Kasumi-1 (cell line): ENCODE measurements around the gene RBFOX2.

ENCODE experiments used
- DNase-seq, 2 experiments: peaks; one replicate each; lab custom pipeline; 2025; lab: John Stamatoyannopoulos, UW

The RBFOX2 gene

DNA sequence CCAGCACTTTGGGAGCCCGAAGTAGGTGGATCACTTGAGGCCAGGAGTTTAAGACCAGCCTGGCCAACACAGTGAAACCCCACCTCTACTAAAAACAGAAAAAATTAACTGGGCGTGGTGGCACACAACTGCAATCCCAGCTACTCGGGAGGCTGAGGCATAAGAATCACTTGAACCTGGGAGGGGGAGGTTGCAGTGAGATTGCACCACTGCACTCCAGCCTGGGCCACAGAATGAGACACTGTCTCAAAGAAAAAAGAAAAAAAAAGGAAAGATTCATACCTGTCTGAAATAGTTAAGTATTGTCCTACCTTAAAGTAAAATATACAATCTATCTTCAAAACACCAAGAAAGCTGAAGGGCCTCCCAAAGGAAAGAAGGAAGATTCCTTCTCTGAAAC is 20.1 kb downstream of the RBFOX2 start:
- DNase-seq: no peak

DNA sequence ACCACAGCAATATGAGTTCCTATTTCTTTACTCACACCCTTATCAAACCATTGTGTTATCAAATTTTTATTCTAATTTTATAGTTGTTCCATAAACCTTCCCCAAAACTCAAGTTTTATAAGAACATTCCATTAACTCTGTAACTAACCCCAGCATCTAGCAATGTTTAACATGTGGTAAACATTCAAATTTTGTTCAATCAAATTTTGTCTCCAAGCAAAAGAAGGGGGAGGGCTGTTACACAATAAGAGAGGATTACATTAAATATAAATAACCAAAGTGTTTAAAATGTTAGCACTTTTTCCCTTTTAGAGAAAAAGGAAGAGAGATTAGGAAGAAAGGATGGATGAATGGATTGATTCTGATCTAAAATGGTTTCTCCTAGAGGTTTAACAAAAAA is 20.5 kb downstream of the RBFOX2 start:
- DNase-seq: no peak

DNA sequence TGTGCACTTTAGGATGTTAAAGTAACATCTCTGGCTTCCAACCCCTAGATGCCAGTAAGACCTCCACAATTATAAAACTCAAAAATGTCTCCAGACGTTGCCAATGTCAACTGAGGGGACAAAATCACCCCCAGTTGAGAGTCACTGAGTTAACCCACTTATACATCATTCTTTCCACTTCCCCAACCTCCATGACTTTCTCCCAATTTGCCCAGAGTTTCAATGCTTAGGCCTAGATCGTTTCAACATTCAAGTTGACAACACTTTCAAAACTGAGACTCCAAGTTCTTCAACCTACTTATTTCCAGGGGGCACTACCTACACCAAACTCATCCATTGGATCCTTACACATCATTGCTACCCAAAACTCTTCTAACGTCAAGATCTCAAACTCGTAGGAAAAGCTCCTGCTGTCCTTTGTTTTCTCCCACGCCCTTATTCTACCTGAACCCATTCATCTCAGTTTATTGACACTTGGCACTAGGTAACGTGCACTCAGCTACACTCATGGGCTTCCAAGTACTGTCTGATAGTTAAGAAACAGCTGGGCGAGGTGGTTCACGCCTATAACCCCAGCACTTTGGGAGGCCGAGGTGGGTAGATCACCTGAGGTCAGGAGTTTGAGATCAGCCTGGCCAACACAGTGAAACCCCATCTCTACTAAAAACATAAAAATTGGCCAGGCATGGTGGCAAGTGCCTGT is 24.5 kb downstream of the RBFOX2 start:
- DNase-seq: no peak

DNA sequence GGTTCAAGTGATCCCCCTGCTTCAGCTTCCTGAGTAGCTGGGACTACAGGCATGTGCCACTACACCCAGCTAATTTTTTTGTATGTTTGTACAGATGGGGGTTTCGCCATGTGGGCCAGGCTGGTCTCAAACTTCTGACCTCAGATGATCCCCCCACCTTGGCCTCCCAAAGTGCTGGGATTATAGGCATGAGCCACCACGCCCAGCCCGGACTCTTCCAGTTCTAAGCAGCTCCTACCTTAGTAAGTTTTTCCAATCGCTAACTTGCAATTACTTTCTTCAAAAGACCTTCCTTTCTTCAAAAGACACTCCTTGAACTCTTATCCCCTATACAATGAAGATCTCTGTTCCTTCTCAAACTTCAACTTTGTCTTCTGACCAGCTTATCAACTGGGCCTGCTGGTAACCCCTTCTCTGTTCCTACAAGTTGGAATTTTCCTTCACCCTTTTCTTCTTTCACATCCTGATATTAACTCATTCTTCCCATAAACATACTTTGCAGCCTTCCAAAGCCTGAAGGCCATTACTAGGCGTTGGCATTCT is 25.8 kb downstream of the RBFOX2 start:
- DNase-seq: no peak

DNA sequence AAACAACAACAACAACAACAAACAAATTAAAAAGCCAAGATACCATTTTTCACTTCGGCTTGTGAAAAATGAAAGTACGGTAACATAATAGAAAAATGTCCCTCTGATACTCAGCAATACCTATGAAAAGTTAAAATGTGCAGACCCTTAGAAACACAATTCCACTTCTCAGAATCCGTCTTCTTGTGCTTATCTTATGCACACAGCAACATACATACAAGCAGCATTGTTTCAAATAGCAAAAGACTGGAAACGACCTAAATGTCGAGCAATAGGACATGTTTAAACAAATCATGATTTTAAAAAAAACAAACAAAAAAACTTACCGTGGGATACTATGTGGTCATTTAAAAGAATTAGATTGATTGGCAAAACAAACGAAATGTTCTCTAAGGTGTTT is 26.5 kb downstream of the RBFOX2 start:
- no peak for DNase-seq

DNA sequence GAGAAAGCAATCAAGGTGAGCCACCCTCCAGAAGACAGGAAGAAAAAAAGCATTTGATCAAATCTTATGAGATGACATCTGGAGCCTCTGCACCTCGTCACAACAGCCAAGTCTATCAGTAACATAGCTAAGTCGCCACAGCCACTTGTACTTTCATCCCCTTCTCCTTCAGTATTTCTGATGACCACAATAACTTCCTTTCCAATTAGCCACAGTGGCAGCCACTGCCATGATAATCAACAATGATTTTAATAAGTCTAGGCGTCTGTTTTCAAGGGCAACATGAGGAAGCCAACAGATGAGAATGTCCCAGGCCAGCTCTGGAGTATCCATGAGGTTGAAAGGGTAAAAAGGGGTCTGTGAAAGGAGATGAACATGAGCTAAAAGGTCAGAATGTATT is 29.9 kb downstream of the RBFOX2 start:
- DNase-seq: no peak

DNA sequence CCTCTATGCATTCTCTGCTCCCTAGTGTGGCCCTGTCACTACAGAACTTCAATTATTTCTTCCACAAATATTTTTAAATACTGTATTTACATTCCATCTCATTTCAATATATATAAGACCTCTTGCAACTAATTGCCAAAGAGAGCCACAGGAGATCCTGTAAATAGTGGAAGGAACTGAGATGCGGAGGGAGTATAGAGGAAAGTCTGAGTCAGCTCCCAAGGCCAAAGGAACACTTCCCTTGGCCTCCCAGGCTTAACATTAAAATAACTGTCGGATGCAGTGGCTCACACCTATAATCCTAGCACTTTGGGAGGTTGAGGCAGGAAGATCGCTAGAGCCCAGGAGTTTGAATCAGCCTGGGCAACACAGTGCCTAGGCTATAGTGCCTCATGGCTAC is 31.2 kb downstream of the RBFOX2 start:
- DNase-seq: no peak

DNA sequence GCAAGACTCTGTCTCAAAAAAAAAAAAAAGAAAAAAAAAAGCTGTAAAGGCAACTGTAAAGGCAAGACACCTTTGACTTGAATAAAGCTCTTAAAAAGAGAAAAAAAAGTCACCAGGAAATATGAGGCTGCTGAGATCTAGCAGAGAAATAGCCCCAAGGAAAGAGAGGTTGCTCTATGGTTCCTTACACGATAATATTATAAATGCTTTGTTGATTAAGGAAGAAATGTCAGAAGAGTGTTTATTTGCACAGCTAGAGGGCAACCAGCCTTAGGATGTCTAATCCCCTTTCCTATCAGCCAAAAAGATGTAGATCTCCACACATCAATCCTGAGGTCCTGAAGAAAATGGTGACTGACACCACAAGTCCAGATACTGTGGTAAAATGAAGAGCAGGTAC is 32.0 kb downstream of the RBFOX2 start:
- DNase-seq: no peak

DNA sequence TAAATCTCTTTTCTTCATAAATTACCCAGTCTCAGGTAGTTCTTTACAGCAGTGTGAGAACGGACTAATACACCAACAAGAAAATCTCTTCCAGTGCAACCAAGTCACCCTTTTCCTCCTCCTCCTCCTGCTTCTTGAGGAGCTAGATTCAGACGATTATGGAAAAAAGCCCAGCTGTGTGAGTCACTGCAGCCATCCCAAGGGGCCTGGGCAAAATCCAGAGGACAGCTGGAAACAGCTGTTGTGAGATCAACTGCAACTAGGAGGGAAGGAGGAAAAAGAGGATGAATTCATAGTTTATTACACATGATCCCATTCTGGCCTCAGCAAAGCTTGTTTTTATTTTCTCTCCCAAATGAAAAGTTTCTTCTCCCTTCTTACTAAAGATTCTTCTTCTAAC is 32.9 kb downstream of the RBFOX2 start:
- no peak for DNase-seq

DNA sequence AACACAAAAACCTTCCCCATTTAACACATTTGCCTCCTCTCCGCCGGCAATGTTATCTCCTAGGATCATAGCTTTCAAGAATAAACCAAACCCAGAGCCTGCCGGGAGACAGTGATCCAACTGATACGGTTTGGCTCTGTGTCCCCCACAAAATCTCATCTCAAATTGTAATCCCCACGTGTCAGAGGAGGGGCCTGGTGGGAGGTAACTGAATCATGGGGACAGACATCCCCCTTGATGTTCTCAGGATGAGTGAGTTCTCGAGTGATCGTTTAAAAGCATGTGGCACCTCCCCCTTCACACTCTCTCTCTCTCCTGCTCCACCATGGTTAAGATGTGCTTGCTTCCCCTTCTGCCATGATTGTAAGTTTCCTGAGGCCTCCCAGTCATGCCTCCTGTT is 33.3 kb downstream of the RBFOX2 start:
- no peak for DNase-seq

DNA sequence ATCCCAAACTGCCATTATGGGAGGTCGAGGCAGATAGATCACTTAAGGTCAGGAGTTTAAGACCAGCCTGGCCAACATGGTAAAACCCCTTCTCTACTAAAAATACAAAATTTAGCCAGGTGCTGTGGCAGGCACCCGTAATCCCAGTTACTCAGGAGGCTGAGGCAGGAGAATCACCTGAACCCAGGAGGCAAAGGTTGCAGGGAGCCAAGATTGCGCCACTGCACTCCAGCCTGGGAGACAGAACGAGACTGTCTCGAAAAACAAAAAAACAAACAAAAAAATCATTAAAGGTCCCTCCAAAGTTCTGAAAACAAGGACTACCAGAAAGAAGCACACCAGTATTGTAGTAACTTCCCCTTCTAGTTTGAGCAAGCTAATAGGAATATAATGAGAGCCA is 34.9 kb downstream of the RBFOX2 start:
- peak; percentile 8 to 12 for DNase-seq

DNA sequence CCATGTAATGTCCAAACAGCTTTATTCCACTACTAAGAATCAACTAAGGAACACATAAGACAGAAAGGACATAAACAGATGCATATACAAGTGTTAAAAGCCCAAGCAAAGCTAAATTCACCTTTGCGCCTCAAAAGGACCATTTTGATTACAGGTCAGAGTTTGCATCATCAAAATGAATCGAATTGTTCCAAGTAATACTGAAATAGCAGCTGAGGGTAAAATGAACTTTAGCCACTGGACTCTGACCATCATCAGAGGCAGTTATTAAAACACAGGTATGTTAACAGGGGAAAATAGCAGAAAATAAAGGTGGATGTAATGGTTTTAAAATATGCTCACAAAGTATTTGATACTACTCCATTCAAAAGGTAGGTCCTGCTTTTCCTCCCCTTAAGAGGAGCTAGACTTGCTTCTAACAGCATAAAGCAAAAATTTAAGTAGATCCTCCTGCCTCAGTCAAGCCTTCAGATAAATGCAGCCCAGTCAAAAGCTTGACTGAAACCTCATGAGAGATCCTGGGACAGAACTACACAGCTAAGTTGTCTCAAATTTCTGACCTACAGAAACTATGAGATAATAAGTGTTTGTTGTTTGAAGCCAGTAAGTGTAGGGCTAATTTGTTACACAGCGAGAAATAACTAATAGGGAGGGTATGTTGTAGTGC is 35.4 kb downstream of the RBFOX2 start:
- no peak for DNase-seq

DNA sequence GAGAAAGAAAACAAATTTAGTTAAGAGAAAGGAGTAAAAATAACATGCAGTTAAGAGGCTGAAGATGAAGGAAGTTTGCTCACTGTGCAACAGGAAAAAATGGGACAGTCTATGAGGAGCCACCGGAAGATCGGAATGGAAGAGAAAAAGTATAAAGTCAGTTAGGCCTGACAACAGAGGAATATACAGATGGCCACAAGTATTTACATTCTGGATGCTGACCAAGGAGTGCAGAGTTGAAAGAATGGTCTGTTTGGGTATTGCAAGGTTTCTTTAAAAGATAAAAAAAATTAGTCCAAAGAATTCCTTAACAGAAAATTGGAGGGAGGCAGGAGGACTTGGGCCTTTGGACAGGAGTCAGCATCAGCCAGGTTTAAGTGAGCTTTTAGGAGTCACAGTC is 37.5 kb downstream of the RBFOX2 start:
- no peak for DNase-seq

DNA sequence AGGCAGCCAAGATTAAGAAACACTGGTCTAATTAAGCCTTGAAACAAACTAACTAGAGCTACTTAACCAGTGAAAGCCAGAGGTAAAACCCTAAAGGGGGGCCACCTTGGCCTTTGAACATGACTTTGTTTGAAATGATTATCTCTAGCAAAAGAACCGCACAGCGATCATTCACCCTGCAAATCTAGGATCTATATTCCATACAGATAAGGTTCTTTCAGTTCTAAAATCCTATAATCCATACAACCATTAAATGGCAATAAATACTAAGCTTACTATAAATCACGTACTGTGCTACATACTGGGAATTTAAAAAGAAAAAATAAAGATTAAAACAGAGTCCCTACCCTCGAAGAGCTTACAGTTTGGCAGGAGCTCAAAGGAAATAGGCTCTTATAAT is 40.6 kb downstream of the RBFOX2 start:
- DNase-seq: no peak

DNA sequence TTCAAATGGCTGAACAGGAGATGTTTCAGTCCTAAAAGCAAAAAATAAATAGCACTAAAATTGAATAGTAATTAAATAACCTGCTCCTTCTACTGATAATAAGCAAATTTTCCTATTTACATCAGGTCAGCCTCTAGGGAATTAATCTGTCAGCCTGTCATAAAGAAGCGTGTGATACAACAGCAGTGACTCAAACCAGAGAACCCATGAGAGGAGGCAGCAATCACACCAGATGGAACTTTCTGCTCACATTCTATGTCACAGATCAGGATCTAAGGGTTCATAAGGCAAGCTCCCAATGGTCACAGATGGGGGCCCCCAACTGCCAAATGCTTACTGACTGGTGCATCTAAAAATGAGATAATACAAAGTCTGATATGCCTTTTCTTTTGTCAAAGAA is 41.1 kb downstream of the RBFOX2 start:
- DNase-seq: no peak

DNA sequence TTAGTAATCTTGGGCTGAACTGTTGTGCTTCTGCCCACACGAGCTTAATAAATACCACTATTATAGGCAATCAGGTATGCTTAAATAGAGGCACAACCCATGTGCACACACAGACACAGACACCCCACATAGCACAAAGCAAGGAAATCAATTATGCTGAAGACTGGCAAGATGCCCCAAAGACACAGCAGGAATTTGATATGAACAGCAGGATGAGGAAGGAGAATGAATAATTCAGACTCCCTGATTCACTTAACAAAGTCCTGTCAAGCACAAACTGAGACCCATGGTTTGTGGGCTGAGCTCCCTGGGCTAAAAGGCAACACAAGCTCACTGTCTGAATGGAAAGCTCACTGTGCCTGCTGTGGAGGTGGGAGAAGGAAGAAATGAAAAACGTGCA is 42.5 kb downstream of the RBFOX2 start:
- no peak for DNase-seq

DNA sequence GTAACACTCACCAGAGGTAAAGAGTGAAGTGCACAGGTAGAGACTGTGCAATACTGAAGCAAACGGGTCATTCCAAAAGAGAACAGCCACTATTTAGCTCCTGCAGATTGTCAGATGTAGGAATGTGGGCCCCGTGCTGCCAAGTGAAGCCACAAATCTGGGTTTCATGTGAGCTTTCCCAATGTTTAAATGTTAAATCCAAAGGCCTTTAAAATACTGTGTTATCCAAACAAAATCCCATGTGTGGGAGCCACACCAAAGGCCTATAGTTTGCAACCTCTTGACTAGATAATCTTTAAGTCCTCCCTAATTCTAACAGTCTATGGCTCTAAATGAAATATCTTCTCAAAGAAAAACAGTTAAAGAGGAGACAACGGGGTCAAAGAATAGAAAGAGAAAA is 43.3 kb downstream of the RBFOX2 start:
- DNase-seq: no peak

DNA sequence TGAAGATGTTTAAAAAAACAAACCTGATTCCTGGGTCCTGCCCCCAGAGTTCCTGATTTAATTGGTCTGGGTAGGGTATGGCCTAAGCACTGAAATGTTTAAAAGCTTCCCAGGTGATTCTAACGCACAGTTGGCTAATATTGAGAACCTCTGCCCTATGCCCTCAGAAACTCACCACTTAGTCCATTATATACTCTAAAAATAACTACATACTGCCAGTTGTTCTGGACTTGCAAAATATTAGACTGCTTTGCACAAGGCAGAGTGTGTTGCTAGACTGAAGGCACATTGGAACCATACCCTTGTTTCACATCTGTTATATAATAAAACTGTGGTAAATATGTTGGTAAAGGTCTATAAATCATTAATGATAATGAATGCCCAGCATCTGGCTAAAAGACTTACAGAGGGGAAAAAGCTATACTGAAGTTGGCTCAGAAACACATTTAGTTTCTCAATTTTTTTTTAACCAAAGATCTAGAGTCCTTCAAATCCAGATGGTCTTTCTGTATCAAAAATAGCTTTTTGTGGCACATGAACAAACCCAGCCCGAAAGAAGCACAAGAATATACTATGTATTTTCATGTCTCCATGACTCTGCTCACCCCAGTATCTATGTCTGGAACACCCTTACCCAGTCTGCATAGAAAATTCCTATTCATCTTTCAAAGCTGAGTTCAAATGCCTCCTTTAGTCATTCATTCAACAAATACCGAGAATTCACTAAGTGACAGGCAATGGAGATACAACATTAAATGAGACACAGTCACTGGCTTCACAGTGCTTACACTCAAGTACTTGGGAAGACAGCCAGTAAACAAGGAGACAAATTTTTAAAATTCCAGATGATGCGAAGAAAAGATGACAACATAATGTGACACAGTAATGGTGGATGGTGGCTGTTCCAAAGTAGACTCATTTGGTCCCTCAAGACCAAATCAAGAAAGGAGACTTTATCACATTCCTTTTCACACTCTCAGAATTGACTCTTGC is 44.1 kb downstream of the RBFOX2 start:
- no peak for DNase-seq

DNA sequence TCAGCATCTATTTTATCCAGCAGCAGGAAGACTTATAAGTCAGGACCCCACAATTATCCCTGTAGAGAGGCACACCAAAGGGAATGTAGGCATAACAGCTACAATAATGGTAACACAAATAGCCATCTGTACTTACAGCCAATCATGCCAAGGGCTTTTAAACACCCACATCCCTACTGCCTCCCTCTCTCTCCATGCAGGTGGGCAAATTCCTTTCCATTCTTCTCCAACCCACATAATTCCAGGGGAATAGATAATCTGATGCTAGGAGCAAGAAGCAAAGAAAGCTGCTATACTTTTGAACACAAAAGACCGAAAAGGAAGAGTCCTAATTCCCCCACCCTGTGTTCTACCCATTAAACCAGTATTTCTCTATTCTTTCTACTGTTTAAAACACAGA is 46.7 kb downstream of the RBFOX2 start:
- DNase-seq: no peak

DNA sequence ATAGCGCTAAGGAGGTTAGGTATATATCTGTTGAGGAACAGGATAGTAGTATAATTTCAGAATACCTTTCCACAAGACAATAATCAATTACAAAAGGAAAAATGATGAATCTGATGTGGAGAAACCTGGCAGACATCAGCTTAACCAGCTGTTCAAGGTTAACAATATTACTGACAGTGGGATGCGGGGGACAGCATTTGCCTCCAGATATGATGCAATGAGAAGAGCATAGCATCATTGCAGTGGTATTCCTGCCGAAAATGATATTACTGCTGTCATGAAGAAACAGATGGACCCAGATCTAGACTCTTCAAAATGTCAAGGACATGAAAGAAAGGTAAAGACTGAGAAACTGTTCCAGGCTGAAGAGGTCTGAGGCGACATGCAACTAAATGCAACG is 49.7 kb downstream of the RBFOX2 start:
- DNase-seq: no peak

DNA sequence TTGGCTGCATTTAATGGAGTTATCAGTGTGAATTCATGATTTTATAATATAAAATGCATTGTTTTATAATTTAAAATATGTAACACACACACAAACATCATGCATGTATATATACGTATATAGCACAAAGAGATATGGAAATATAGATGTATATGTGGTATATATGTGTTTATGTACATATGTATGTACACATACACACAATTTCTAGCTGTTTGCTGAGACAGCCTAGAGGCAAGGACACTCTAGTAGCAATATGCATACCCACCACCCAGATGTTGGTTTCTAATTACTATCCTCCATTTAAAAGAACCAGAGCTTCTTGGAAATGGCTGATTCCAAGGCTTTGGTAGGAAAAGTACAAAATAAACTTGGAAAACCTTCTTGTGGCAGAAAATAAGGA is 50.4 kb downstream of the RBFOX2 start:
- no peak for DNase-seq

DNA sequence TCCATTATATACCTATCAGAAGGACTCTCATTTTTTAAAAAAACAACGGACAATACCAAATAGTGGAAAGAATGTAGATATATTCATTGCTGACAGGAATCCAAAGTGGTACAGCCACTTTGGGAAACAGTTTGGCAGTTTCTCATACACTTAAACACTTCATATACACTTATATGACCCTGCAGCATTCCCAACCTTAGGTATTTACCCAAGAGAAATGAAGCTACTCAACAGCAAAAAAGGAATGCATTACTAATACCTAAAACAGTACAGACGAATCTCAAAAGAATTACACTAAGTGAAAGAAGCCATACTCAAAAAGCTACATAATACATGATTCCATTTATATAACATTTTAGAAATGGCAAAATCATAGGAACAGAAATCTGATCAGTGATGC is 51.5 kb downstream of the RBFOX2 start:
- DNase-seq: no peak

DNA sequence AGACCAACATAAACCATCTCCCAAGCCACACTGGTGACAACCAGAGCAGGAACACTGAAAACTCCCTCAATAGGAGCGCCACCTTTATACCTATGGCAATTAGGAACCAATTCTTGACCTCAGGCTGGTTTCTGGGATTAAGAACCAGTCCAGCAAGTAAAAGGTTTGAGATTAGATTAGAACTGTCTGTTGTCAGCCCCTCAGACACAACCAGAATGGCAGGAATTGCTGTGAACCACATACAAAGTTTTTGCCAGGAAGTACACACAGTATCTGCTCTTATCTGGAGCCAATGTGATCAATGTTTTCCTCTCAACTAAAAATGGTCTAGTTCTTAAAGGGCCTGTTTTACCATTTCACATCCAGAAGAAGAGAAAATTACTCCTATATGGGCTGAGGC is 55.2 kb downstream of the RBFOX2 start:
- no peak for DNase-seq
